ENCODE data around the gene EMC6.

GRCh38 chr17:3693829-3694231 is 25.2 kb downstream of the EMC6 start:
- TF ChIP-seq FOXK2 (IDR thresholded peaks at IDR 0.05) (no peak), FOXM1 (IDR thresholded peaks at IDR 0.05; ENCODE audit: borderline replicate concordance) (no peak)
